ENCODE measurements around the gene TFF1.

TFF1 gene

GRCh38 chr21:42317826-42318746 is 48.2 kb downstream of the TFF1 start:
- DNase-seq (ENCODE audit: low spot score) = no peak

- no peak for DNase-seq (ENCODE audit: low spot score)
Measured at GRCh38 chr21:42317341-42317741, 49.0 kb downstream of the TFF1 start.

- no peak for DNase-seq (ENCODE audit: low spot score)
Measured at GRCh38 chr21:42316891-42317290, 49.4 kb downstream of the TFF1 start.

GRCh38 chr21:42315296-42315891 is 50.9 kb downstream of the TFF1 start, which contains the start of gene TFF3:
TSS of gene TFF3 (minus strand) at chr21:42315409. CDS start at chr21:42315374, 35 bp downstream.
- DNase-seq (ENCODE audit: low spot score) = no peak

GRCh38 chr21:42314616-42315295 is 51.6 kb downstream of the TFF1 start:
- no peak for DNase-seq (ENCODE audit: low spot score)

GRCh38 chr21:42313501-42313969 is 52.8 kb downstream of the TFF1 start:
- DNase-seq (ENCODE audit: low spot score) = no peak

GRCh38 chr21:42312626-42313104 is 53.7 kb downstream of the TFF1 start:
- DNase-seq (ENCODE audit: low spot score) = no peak

Measured in germinal center (tissue), 1 donor.